ENCODE results near the gene ELOB. TPM values are rescaled to one million over a fixed set of nuclear protein-coding genes. Genes with fewer than 3 reads are reported as not detected.

The ELOB gene
- total RNA-seq, 1 experiment from 2014 or later: 358 TPM

- H3K4me1 ChIP-seq (ENCODE audit: low read length): peaks cover 3% of the 10 kb centered on the region; the same call in 1 of the 2 replicates
- H3K9ac ChIP-seq (ENCODE audit: low read length): no peak overlapping the region
- no peaks in the 10 kb centered on the region for H3K27me3 ChIP-seq (ENCODE audit: low read length)
- no peak for DNase-seq
- no peak overlapping the region for H2AFZ ChIP-seq (ENCODE audit: low read length)
- H3K9me3 ChIP-seq (ENCODE audit: low read length): no peaks in the 10 kb centered on the region
- no peak overlapping the region for H3K4me3 ChIP-seq (ENCODE audit: low read length)
- H3K27ac ChIP-seq (ENCODE audit: low read length): no peak overlapping the region
- H3K79me2 ChIP-seq (ENCODE audit: low read length): peaks cover 24% of the 10 kb centered on the region
- no peak overlapping the region for H3K4me2 ChIP-seq (ENCODE audit: low read depth, low read length, poor library complexity, severe bottlenecking)
- peaks cover 61% of the 10 kb centered on the region for H4K20me1 ChIP-seq (ENCODE audit: insufficient read depth, low read depth, low read length)
- peaks cover 66% of the 10 kb centered on the region for H3K36me3 ChIP-seq (ENCODE audit: insufficient read depth, low read length)
- H3K9me2 ChIP-seq (replicated peaks; ENCODE audit: insufficient read depth, low read length): no peaks in the 10 kb centered on the region
These were observed 9.2 kb downstream of the ELOB start for GRCh38 chr16:2767891-2768290.

GRCh38 chr16:2767140-2767731 is 9.8 kb downstream of the ELOB start:
- Histone ChIP-seq H3K9me3 (ENCODE audit: low read length) (no peaks in the 10 kb centered on the region), H3K27me3 (ENCODE audit: low read length) (no peaks in the 10 kb centered on the region), H3K4me2 (ENCODE audit: low read depth, low read length, poor library complexity, severe bottlenecking) (no peak overlapping the region), H4K20me1 (ENCODE audit: insufficient read depth, low read depth, low read length) (peaks cover 68% of the 10 kb centered on the region), H3K4me1 (ENCODE audit: low read length) (peaks cover 3% of the 10 kb centered on the region; the same call in 1 of the 2 replicates), H3K36me3 (ENCODE audit: insufficient read depth, low read length) (peaks cover 72% of the 10 kb centered on the region), H3K9me2 (replicated peaks; ENCODE audit: insufficient read depth, low read length) (no peaks in the 10 kb centered on the region), H3K27ac (ENCODE audit: low read length) (no peak overlapping the region), H3K79me2 (ENCODE audit: low read length) (peaks cover 31% of the 10 kb centered on the region), H3K4me3 (ENCODE audit: low read length) (no peak overlapping the region), H2AFZ (ENCODE audit: low read length) (no peak overlapping the region), H3K9ac (ENCODE audit: low read length) (no peak overlapping the region)
- no peak for DNase-seq

DNA sequence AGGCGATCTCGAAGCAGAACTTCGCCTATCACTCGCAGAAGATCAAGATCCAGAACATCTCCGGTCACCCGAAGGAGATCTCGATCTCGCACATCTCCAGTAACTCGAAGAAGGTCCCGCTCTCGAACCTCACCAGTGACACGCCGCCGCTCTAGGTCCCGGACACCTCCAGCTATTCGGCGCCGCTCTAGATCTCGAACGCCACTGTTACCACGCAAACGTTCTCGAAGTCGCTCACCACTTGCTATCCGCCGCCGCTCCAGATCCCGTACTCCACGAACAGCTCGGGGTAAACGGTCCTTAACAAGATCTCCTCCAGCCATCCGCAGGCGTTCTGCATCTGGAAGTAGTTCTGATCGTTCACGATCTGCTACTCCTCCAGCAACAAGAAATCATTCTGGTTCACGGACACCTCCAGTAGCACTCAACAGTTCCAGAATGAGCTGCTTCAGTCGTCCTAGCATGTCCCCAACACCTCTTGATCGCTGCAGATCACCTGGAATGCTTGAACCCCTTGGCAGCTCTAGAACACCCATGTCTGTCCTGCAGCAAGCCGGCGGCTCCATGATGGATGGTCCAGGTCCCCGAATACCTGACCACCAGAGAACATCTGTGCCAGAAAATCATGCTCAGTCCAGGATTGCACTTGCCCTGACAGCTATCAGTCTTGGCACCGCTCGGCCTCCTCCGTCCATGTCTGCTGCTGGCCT is 10.5 kb downstream of the ELOB start:
- Histone ChIP-seq H3K4me3 (ENCODE audit: low read length) (no peak overlapping the region), H3K27me3 (ENCODE audit: low read length) (no peaks in the 10 kb centered on the region), H3K4me1 (ENCODE audit: low read length) (peaks cover 3% of the 10 kb centered on the region; the same call in 1 of the 2 replicates), H3K36me3 (ENCODE audit: insufficient read depth, low read length) (peaks cover 73% of the 10 kb centered on the region), H2AFZ (ENCODE audit: low read length) (no peak overlapping the region), H3K9ac (ENCODE audit: low read length) (no peak overlapping the region), H3K27ac (ENCODE audit: low read length) (no peak overlapping the region), H3K9me3 (ENCODE audit: low read length) (no peaks in the 10 kb centered on the region), H3K79me2 (ENCODE audit: low read length) (peaks cover 37% of the 10 kb centered on the region), H3K4me2 (ENCODE audit: low read depth, low read length, poor library complexity, severe bottlenecking) (no peak overlapping the region), H3K9me2 (replicated peaks; ENCODE audit: insufficient read depth, low read length) (no peaks in the 10 kb centered on the region), H4K20me1 (ENCODE audit: insufficient read depth, low read depth, low read length) (peaks cover 72% of the 10 kb centered on the region)
- DNase-seq: no peak

DNA sequence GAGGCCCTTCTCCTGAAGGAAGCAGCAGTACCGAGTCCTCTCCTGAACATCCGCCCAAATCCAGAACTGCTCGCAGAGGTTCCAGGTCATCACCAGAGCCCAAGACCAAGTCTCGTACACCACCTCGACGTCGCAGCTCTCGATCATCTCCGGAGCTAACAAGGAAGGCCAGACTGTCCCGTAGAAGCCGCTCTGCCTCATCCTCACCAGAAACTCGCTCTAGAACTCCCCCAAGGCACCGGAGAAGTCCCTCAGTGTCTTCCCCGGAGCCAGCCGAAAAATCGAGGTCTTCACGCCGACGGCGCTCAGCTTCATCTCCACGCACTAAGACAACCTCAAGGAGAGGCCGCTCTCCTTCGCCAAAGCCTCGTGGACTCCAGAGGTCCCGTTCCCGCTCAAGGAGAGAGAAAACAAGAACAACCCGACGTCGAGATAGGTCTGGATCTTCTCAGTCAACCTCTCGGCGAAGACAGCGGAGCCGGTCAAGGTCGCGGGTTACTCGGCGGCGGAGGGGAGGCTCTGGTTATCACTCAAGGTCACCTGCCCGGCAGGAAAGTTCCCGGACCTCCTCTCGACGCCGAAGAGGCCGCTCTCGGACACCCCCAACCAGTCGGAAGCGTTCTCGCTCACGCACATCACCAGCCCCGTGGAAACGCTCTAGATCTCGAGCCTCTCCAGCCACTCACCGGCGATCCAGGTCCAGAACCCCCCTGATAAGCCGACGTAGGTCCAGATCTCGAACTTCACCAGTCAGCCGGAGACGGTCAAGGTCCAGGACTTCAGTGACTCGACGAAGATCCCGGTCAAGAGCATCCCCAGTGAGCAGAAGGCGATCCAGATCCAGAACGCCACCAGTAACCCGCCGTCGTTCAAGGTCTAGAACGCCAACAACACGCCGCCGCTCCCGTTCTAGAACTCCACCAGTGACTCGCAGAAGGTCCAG is 11.3 kb downstream of the ELOB start:
- Histone ChIP-seq H3K9ac (ENCODE audit: low read length) (no peak overlapping the region), H3K27ac (ENCODE audit: low read length) (no peak overlapping the region), H4K20me1 (ENCODE audit: insufficient read depth, low read depth, low read length) (peaks cover 67% of the 10 kb centered on the region), H3K9me3 (ENCODE audit: low read length) (no peaks in the 10 kb centered on the region), H3K9me2 (replicated peaks; ENCODE audit: insufficient read depth, low read length) (no peaks in the 10 kb centered on the region), H3K79me2 (ENCODE audit: low read length) (peaks cover 46% of the 10 kb centered on the region), H3K4me1 (ENCODE audit: low read length) (peaks cover 3% of the 10 kb centered on the region; the same call in 1 of the 2 replicates), H3K36me3 (ENCODE audit: insufficient read depth, low read length) (peaks cover 74% of the 10 kb centered on the region), H3K4me3 (ENCODE audit: low read length) (no peak overlapping the region), H2AFZ (ENCODE audit: low read length) (no peak overlapping the region), H3K4me2 (ENCODE audit: low read depth, low read length, poor library complexity, severe bottlenecking) (no peak overlapping the region), H3K27me3 (ENCODE audit: low read length) (no peaks in the 10 kb centered on the region)
- DNase-seq: no peak

DNA sequence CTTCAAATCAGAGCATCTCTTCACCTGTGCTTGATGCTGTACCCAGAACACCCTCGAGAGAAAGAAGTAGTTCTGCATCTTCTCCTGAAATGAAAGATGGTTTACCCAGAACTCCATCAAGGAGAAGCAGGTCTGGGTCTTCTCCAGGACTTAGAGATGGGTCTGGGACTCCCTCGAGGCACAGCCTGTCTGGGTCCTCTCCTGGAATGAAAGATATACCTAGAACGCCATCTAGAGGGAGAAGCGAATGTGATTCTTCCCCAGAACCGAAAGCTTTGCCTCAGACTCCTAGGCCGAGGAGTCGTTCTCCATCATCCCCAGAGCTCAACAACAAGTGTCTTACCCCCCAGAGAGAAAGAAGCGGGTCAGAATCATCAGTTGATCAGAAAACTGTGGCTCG is 12.4 kb downstream of the ELOB start:
- Histone ChIP-seq H3K4me2 (ENCODE audit: low read depth, low read length, poor library complexity, severe bottlenecking) (no peak overlapping the region), H3K36me3 (ENCODE audit: insufficient read depth, low read length) (peaks cover 83% of the 10 kb centered on the region), H2AFZ (ENCODE audit: low read length) (no peak overlapping the region), H3K4me3 (ENCODE audit: low read length) (no peak overlapping the region), H3K27me3 (ENCODE audit: low read length) (no peaks in the 10 kb centered on the region), H3K79me2 (ENCODE audit: low read length) (peaks cover 54% of the 10 kb centered on the region), H4K20me1 (ENCODE audit: insufficient read depth, low read depth, low read length) (peaks cover 67% of the 10 kb centered on the region), H3K27ac (ENCODE audit: low read length) (no peak overlapping the region), H3K9me3 (ENCODE audit: low read length) (no peaks in the 10 kb centered on the region), H3K4me1 (ENCODE audit: low read length) (peaks cover 3% of the 10 kb centered on the region; the same call in 1 of the 2 replicates), H3K9me2 (replicated peaks; ENCODE audit: insufficient read depth, low read length) (no peaks in the 10 kb centered on the region), H3K9ac (ENCODE audit: low read length) (no peak overlapping the region)
- DNase-seq: no peak

GRCh38 chr16:2763173-2763572 is 13.9 kb downstream of the ELOB start:
- no peak for DNase-seq
- Histone ChIP-seq H3K9me3 (ENCODE audit: low read length) (no peaks in the 10 kb centered on the region), H4K20me1 (ENCODE audit: insufficient read depth, low read depth, low read length) (peaks cover 72% of the 10 kb centered on the region), H3K27me3 (ENCODE audit: low read length) (no peaks in the 10 kb centered on the region), H3K4me3 (ENCODE audit: low read length) (no peak overlapping the region), H3K27ac (ENCODE audit: low read length) (no peak overlapping the region), H3K9me2 (replicated peaks; ENCODE audit: insufficient read depth, low read length) (no peaks in the 10 kb centered on the region), H3K9ac (ENCODE audit: low read length) (no peak overlapping the region), H3K4me1 (ENCODE audit: low read length) (no peaks in the 10 kb centered on the region), H3K4me2 (ENCODE audit: low read depth, low read length, poor library complexity, severe bottlenecking) (no peak overlapping the region), H3K36me3 (ENCODE audit: insufficient read depth, low read length) (peaks cover 87% of the 10 kb centered on the region), H2AFZ (ENCODE audit: low read length) (no peak overlapping the region), H3K79me2 (ENCODE audit: low read length) (peaks cover 69% of the 10 kb centered on the region)

- Histone ChIP-seq H3K27me3 (ENCODE audit: low read length) (no peaks in the 10 kb centered on the region), H3K9me3 (ENCODE audit: low read length) (no peaks in the 10 kb centered on the region), H2AFZ (ENCODE audit: low read length) (no peak overlapping the region), H3K79me2 (ENCODE audit: low read length) (peaks cover 73% of the 10 kb centered on the region), H3K27ac (ENCODE audit: low read length) (no peak overlapping the region), H3K9ac (ENCODE audit: low read length) (no peak overlapping the region), H3K4me2 (ENCODE audit: low read depth, low read length, poor library complexity, severe bottlenecking) (no peak overlapping the region), H3K4me1 (ENCODE audit: low read length) (no peaks in the 10 kb centered on the region), H4K20me1 (ENCODE audit: insufficient read depth, low read depth, low read length) (peaks cover 72% of the 10 kb centered on the region), H3K9me2 (replicated peaks; ENCODE audit: insufficient read depth, low read length) (no peaks in the 10 kb centered on the region), H3K4me3 (ENCODE audit: low read length) (no peak overlapping the region), H3K36me3 (ENCODE audit: insufficient read depth, low read length) (peaks cover 90% of the 10 kb centered on the region)
- DNase-seq: no peak
These were observed 14.4 kb downstream of the ELOB start for GRCh38 chr16:2762711-2763110.
